Hematopoietic multipotent progenitor cell treated with erythropoietin and hydrocortisone succinate and interleukin-3 and kit ligand, for 8 days (in vitro differentiated cells): ENCODE data around the gene CCDC83.
"Not testable (repeated sequence)": the region's sequence is repeated elsewhere in the genome, so short reads cannot be mapped to it uniquely, and the experiment has no call there.

Experiments used
- DNase-seq: peaks from one replicate; pipeline ENCODE4 v3.0.0-alpha.2; 2015

The CCDC83 gene

GRCh38 chr11:85945788-85946187 lies 90.6 kb downstream of the CCDC83 start:
- no peak for DNase-seq

- DNase-seq, result no peak
These were observed 91.0 kb downstream of the CCDC83 start for GRCh38 chr11:85946221-85946620.

DNA sequence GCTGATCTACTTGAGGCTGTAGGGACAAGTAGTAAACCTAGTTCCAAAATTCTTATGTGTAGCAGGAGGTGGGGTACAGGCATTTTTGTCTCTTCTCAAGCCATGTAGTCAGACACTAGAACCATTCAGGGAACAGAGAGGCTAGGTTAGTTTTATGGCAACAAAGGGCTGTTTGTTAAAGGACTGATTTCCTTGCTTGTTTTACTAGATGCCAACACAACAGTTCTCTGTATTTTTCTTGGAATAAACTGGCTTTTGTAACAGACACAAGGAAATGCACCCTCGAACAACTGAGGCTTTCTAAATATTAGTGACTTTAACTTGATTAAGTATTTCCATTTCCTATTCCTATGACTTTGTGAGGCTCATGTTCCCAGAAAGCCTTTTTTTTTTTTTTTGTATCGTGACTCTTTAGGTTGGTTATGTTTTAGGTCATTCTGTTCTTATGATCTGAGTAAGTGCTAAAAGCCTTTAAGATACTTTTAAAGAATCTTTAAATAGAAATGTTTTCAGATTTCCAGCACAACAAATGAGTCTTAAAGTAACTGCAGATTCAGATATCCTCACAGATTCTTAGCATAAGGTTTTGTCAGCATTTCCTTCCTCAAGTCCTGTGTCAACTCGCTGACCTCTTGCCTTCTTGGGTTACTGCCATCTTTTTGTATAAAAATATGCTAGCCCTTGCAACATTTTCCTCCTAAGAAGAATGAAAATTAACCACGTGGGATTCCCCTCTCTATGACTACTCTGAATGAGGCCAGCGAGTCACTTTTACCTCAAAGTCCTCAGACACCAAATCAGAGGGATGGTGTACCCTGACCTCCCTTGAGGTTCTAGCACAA lies 92.5 kb downstream of the CCDC83 start:
- DNase-seq, result no peak

- no peak for DNase-seq
These were observed 93.7 kb downstream of the CCDC83 start for GRCh38 chr11:85948884-85949283.

- no peak for DNase-seq
These were observed 94.6 kb downstream of the CCDC83 start for GRCh38 chr11:85949798-85950197.

DNA sequence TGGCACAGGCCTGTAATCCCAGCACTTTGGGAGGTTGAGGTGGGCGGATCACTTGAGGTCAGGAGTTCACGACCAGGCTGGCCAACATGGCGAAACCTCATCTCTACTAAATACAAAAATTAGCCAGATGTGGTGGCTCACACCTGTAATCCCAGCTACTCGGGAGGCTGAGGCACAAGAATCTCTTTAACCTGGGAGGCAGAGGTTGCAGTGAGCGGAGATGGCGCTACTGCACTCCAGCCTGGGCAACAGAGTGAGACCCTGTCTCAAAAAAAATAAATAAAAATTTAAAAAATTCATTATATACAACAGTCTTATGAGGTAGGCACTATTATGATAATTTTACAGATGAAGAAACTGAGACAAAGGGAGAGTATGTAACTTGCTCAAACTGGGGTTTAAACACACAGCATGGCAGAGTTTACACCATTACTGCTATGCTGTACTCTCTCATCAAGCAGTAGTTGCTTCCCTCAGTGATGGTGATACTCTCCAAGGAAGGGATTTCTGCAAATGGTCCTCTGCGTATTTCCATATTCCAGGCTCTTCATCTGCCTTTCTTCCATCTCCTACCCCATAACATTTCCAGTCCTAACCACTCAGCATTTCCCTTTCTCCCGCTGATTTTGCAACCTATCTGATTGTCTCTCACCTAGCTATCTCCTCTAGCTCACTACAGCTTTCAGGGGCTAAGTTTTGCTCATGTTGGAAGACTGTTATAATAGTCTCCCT lies 95.3 kb downstream of the CCDC83 start:
- DNase-seq, result no peak

DNA sequence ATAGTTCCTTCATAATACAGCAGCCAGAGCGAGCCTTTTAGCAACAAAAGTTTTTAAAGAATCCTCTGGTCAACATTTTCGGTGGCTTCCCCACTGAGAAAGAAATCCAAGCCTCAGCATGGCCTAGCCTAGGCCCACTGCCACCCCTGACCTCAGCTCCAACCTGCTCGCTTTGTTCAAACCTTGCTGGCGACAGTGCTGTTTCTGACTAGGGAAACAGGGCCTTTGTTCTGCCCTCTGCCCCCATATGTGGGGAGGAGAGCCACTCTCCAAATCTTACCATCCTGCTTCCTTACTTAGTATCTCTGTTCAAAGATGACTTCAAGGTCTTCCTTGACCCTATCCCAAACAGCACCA lies 95.8 kb downstream of the CCDC83 start:
- DNase-seq, result no peak

GRCh38 chr11:85951428-85952107 lies 96.4 kb downstream of the CCDC83 start:
- no peak for DNase-seq

- not testable (repeated sequence) for DNase-seq
These were observed 96.9 kb downstream of the CCDC83 start for GRCh38 chr11:85952108-85952485.

DNA sequence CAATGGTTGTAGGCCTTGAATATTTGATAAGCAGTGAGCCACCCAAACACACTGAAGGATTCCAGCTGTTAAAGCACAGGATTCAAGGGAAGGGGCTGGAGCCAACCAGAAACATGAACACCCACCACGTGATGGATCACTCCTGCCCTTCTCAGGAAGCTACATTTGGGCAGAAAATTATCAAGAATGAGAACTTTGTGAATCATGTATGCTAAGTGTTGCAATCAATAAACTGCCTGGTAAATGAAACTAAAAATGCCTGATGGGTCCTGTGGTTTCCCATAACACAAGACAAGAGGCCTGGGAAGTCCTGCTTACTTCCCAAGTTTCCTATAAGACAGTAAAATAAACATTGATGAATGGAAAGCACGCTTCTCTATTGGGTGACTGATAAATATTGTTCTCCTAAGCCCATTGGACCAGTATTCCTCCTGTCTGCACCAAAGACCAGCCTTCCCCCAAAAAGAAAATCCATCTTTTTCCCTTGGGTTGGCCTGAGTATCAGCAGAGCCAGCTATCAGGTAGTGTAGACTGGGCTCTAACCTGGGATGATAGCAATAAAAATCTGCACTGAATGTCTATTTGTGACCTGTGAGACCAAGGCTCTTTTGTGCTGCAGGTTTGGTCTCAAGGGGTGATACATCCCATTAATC lies 98.4 kb downstream of the CCDC83 start:
- no peak for DNase-seq

DNA sequence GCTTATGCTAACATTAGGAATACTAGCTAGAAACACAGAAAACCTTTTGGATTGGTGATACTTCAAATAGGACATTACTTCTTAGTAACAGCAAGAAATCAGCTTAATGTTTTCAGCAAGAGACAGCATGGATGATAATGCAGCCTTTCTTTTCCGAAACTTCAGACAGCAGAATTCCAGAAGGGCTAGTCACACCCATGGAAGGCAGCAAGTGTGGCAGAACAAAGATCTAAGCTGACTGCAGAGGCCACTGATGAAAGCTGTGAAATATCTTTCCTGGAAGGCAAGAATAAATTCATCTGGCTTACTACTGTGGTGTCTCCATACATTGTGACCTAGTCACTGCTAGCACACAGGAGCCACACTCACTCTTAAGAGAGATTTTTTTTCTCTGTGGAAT lies 100.3 kb downstream of the CCDC83 start:
- no peak for DNase-seq

- no peak for DNase-seq
These were observed 105.5 kb downstream of the CCDC83 start for GRCh38 chr11:85960678-85961077.

- no peak for DNase-seq
These were observed 105.9 kb downstream of the CCDC83 start for GRCh38 chr11:85961130-85961529.

DNA sequence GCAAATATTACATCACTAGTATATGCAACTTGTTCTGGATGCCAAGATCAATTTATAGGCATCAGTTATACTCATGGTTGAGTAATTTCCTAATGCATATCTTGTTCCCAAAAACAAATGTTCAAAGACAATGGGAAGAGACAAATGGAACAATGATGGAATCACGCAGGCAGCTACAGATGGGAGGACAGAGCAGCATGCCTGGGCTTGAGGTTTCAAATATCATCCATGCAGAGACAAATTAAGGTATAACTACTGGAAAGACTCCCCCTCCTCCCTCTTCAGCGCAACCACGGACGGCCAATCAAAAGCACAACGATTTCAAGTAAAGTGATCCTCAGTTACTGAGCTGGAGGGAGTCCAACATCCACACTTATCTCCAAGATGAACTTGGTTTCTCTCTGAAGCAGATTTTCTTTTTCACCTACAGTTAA lies 106.8 kb downstream of the CCDC83 start:
- DNase-seq, result no peak

DNA sequence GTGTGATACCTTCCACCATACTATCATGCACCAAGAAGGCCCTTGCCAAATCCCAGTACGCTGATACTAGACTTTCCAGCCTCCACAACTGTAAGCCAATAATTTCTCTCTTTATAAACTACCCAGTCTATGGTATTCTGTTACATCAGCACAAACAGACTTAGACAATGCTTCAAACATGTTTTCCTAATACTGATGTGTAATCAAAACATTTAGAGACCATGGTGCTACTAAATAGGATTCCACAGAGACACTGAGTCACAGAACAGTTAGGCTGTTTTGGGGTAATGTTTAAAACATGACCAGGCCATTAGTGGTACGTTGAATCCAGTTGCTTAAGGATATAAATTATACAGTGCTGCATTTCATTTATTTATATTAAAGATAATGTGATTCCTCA lies 110.0 kb downstream of the CCDC83 start:
- no peak for DNase-seq

DNA sequence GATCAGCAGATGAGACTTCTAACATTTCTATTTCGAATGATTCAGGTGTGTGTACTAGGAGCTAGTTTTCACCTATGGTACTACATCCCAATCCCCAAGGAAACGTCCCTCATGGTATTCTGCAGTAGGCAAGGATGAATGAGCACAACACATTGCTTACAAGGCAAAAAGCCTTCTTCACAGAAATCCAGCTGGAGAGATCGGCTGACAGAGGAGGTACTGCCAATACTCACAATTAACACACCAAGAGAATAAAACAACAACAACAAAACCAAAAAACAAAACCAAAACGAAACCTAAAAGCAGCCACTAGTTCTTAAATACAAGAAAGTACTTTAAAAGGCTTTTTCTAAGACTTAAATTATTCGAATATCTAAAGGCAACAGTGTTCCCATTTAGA lies 112.3 kb downstream of the CCDC83 start:
- no peak for DNase-seq
